DMS153 (cell line): ENCODE measurements around the gene WWP2.
"Not testable (repeated sequence)": the region's sequence is repeated elsewhere in the genome, so short reads cannot be mapped to it uniquely, and the experiment has no call there.

Source experiments
- DNase-seq: peaks from one replicate; lab custom pipeline; 2025; lab: John Stamatoyannopoulos, UW

WWP2 gene

GRCh38 chr16:69831212-69832123, 69.3 kb downstream of the WWP2 start:
- no peak for DNase-seq

- DNase-seq = no peak
These were observed 71.5 kb downstream of the WWP2 start for GRCh38 chr16:69833357-69834282.

- no peak for DNase-seq
These were observed 72.8 kb downstream of the WWP2 start for GRCh38 chr16:69834807-69835466.

GRCh38 chr16:69836257-69836656, 74.1 kb downstream of the WWP2 start:
- DNase-seq = no peak

- no peak for DNase-seq
These were observed 75.2 kb downstream of the WWP2 start for GRCh38 chr16:69837380-69837779.

GRCh38 chr16:69838489-69838888, 76.4 kb downstream of the WWP2 start:
- DNase-seq = no peak

GRCh38 chr16:69839240-69839688, 77.1 kb downstream of the WWP2 start:
- DNase-seq = no peak

- no peak for DNase-seq
These were observed 77.8 kb downstream of the WWP2 start for GRCh38 chr16:69839798-69840409.

GRCh38 chr16:69840975-69841374, 78.8 kb downstream of the WWP2 start:
- DNase-seq = no peak

- no peak for DNase-seq
These were observed 82.3 kb downstream of the WWP2 start for GRCh38 chr16:69844441-69844840.

- DNase-seq = no peak
These were observed 83.0 kb downstream of the WWP2 start for GRCh38 chr16:69845181-69845580.

GRCh38 chr16:69847643-69848042, 85.5 kb downstream of the WWP2 start:
- DNase-seq = no peak

GRCh38 chr16:69848637-69849545, 86.8 kb downstream of the WWP2 start:
- DNase-seq = no peak

GRCh38 chr16:69851491-69852240, 89.5 kb downstream of the WWP2 start:
- no peak for DNase-seq

GRCh38 chr16:69852815-69853214, 90.7 kb downstream of the WWP2 start:
- no peak for DNase-seq

GRCh38 chr16:69853481-69853880, 91.3 kb downstream of the WWP2 start:
- DNase-seq = no peak

GRCh38 chr16:69854776-69855175, 92.6 kb downstream of the WWP2 start:
- DNase-seq = not testable (repeated sequence)

- no peak for DNase-seq
These were observed 93.5 kb downstream of the WWP2 start for GRCh38 chr16:69855592-69855991.

GRCh38 chr16:69858191-69859104, 96.3 kb downstream of the WWP2 start:
- DNase-seq = no peak
